Hepatic stellate cell (primary cell): ENCODE measurements around the gene ASAP2.
A peak's percentile ranks its signal among the peaks of the same experiment; 100 is the strongest.

Source experiments
- DNase-seq: peaks from one replicate; pipeline ENCODE4 v3.0.0; 2011; ENCODE audit warnings: low spot score

The ASAP2 gene

GRCh38 chr2:9231291-9232165, 24.9 kb downstream of the ASAP2 start:
- DNase-seq = no peak

- DNase-seq = no peak
Measured at GRCh38 chr2:9232166-9232479, 25.5 kb downstream of the ASAP2 start.

DNA sequence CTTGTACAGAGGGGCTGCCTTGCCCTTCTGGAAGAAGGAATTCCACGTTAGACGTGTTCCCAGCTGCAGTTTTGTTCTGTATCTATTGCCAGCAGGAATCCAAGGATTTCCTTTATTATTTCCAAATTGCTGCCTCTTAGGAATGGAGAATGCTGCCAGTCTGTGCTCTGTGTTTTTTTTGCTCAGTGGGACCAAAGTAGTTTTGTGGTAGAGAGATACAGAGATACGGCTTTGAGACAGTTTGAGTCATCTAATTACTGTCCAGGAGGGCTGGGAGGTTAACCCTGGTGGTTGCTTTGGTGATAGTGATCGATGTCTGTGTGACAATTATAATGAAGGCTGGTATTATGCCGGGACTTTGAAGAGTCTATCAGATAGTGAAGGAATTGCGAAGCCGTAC, 26.3 kb downstream of the ASAP2 start:
- no peak for DNase-seq

GRCh38 chr2:9234680-9235146, 28.1 kb downstream of the ASAP2 start:
- peak; percentile 85 for DNase-seq

DNA sequence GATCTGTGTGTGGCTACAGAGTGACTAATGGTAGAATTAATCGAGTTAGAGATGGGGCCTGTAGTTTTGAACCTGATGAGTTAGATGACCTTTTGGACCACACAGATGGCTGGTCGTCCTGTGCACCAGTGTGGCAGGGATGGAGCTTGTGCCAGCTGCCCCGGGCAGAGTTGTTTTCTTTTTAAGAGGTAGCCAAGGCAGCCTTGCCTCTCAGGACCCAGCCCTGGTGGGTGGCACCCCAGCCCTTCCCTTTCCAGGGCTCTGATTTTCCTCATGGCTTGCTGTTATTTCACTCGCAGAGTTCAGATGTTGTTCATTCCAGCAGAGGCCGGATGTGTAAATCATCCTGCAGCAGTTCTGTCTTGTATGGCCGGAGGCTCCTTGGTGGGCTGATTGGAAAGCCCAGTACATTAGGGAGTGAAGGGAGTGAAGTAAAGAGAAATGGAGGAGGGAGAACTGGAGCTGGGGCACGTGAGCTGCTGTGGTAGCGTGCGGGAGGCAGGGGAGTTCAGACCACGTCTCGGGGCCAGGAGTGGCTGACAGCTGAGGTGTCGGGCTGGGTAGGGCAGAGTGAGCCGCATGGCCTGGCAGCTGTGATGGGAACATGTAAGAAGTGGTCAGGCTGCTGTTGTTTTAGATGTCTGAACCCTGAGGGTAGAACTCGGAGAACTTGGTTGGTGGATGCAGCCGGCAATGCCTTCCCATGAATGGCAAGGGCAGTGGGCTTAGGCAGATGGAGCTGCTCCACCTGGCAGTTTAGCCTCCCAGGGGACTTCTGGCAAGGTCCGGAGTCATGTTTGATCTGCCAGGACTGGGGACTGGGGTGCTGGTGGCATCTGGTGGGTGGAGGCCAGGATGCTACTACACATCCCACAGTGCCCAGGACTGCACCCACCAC, 28.8 kb downstream of the ASAP2 start:
- DNase-seq = no peak

GRCh38 chr2:9236045-9236344, 29.4 kb downstream of the ASAP2 start:
- no peak for DNase-seq

- DNase-seq = no peak
Measured at GRCh38 chr2:9236867-9237266, 30.3 kb downstream of the ASAP2 start.

DNA sequence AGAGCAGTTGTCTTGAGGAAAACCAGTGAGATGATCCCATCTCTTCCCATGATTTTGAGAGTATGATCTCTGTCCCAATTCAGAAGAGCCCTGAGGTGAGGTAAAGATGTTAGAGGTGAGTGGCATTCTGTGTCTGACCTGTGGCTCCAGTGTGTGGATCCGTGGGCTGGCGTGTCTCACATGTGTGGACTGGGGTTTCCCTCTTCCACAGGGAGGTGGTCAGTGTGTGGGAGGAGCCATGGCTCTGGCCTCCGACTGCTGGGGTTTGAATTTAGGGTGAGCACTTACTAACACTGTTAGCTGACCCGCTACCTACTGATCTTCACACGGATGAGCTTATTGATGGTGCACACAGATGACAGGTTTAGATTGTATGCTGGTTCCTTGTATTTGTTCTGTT, 31.2 kb downstream of the ASAP2 start:
- no peak for DNase-seq

DNA sequence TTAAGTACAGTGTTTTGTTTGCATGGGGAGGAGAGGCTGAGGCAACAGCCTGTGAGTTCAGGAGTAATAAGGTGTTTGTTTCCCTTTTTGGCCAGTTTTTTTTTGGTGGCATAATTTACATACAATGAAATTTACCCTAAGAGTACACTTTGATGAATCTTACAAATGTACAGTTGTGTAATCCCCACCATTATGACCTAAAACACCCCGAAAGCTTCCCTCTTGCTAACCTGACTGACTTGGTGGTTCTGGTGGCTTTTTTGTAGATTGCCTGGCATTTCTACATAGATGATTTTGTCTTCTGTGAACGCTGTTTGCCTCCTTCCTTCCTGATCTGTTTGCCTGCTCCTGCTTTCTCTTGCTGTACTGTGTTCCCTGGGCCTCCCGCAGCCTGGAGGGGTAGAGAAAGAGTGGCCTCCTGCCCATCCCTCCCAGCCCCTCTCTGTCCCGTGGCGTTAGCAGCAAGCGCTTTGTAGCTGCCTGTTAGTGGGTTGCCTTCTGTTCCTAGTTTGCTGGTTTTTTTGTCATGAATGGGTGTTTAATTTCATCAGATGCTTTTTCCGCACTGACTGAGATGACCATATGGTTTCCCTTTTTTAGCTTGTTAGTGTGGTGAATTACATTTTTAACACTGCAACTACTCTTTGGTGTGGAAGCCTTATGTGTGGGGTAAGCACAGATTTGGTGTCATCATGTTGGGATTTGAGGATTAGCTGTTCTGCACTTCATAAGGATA, 32.1 kb downstream of the ASAP2 start:
- no peak for DNase-seq

GRCh38 chr2:9239616-9240015, 33.0 kb downstream of the ASAP2 start:
- no peak for DNase-seq

- DNase-seq = no peak
Measured at GRCh38 chr2:9240745-9241144, 34.1 kb downstream of the ASAP2 start.

DNA sequence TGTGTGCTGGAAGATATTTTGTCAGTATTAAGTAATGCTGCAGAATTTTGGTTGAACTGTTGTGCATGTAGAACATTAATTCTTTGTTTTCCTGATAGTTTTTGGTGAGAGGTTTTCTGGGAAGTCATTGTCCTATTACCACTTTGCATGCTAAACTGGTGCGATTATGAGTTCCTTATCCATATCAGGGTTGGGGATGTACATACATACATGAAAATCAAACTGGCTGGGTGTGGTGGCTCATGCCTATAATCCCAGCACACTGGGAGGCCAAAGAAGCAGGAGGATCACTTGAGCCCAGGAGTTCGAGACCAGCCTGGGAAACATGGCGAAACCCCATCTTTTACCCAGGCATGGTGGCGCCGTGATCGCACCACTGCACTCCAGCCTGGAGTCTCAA, 34.6 kb downstream of the ASAP2 start:
- DNase-seq = no peak

DNA sequence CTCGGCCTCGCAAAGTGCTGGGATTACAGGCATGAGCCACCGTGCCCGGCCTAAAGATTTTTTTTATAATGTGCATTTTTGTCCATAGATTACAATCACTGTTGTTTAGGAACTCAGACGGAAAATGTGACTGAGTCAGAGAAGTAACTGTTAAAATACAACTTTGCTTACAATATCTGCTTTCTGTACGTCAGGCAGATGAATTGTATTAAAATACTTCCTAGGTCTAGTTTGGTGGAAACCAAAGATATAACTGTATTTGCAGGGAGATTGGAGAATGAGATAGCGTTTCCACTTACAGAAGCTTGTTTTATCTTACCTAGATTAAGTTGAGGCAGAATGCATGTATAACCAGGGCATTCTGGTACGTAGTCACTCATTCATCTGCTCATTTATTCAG, 36.7 kb downstream of the ASAP2 start:
- no peak for DNase-seq

GRCh38 chr2:9244985-9245544, 38.5 kb downstream of the ASAP2 start:
- no peak for DNase-seq

GRCh38 chr2:9247177-9247576, 40.6 kb downstream of the ASAP2 start:
- no peak for DNase-seq

GRCh38 chr2:9247786-9248185, 41.2 kb downstream of the ASAP2 start:
- no peak for DNase-seq

DNA sequence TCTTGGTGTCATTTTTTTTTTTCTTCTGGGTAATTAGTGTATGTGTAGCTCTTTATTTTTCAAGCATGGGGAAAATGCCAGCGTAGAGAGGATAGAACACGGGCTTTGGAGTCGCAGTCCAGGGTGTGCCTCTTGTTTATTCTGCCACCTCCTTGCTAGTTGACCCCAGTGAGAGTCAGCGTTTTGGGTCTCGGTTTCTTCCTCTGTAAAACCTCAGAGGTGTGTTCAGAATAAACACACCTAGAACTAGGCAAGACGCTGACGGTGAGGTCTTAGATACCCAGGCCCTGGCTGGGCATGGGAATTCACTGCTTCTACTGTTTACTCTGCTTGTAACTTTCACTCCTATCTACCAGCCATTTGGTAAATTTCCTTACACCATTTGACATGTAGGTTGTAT, 41.8 kb downstream of the ASAP2 start:
- no peak for DNase-seq

DNA sequence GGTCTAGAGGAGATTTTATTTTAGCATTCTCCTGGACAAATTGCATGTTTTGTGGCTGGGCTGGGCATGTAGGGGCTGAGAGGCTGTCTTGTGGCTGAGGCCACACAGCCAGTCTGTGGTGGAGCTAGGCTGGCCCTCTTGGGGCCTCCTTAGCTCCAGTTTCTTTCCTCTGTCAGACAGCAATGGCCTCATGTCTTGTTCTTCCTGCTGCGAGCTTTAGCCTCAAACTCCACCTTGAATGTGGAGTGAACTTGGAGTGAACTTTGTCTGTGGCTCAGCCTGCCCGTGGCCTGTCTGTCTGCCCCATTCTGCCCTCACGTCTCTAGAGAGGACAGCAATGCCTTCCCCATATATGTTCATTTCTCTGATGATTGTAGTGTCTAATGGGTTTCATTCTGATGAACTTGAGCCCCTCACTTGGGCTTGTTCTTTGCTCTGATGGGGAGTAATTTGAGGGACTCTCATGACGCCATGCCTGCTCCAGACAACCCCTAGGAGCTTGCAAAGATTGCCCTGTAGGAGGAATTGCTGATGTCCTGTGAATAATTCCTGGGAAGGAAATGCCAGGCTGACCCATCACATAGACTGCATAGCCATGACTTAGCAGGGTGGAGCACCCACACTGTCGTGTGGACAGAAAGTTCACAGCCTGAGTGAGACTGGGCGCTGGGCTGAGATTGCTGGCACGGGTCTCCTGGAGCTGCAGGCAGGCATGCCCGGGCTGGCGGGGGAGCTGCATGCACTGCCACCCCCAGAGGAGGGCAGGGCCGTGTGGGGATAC, 42.6 kb downstream of the ASAP2 start:
- DNase-seq = no peak

DNA sequence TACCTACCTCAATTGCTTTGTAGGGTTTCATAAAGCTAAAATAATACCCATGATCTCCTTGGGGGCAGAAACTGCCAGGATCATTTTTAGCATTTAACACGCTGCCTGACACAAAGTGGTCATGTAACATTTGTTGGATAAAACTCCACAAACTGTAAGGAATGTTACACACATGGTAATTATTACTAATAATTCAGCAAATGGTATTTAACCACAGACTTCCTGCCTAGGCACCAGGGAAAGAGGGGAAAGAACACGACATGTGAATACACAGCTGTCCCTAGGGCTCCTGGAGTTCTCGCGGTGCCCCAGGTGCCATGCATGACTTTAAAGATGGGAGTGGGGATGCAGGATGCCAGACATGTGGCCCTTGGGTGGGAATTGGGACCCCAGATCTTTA, 43.5 kb downstream of the ASAP2 start:
- no peak for DNase-seq

DNA sequence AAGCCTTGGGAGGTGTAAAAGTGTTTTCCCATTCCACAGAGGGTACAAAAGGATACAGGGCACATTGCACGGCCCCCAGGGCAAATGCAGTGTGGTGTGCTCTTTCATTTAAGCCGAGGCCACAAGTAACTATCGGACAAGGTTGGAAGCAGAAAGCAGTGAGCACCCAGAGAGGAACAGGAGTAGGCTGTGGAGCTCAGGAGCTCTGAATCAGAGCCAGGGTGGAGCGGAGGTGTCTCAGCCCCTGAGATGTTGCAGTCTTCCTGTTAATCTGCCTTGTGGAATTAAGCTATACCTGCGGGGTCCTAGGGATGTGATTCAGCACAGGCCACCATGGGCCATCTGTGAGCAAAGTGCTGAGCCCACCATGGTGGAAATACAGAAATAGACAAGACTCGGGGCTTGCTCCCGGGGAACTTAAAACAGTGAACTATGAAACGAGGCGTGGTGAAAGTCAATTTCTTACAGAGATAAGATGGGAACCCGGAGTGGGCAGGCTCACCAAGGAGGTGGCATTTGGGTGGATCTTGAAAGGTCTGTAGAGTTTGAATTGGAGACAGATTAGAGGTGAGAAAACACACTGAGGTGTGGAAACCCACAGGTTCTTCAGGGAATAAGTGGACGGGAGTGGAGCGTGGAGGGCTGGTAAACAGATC, 44.0 kb downstream of the ASAP2 start:
- no peak for DNase-seq
